Heart right ventricle (tissue), 16 donors: Measurements from ENCODE around the gene C2CD5. TPM values are rescaled to one million over a fixed set of nuclear protein-coding genes. Genes with fewer than 3 reads are reported as not detected.
A peak's percentile ranks its signal among the peaks of the same experiment; 100 is the strongest.

Source experiments
- ATAC-seq, 8 donors: fragments of 200-7000 bp; cut with Tn5 transposase; one replicate each; pipeline ENCODE4 v1.9.1; 2020; ENCODE audit warnings: mild to moderate bottlenecking in 8 of 8, moderate library complexity in 8 of 8, moderate number of reproducible peaks in 1 of 8
- DNase-seq, 2 donors: peaks; one replicate each; pipeline ENCODE4 v3.0.0-alpha.2; 2020
- H3K27ac ChIP-seq, 10 donors: fragments of 200-600 bp; sonication (generic) in 2 of 10; one replicate each; pipeline versions ENCODE4 v1.5.0 to v1.8.0; 2020 to 2022; ENCODE audit warnings: mild to moderate bottlenecking in 3 of 10
- H3K27me3 ChIP-seq, 7 donors: fragments of 200-600 bp; one replicate each; pipeline ENCODE4 v1.8.0; 2021 to 2022; ENCODE audit warnings: mild to moderate bottlenecking in 2 of 7
- H3K36me3 ChIP-seq, 9 donors: fragments of 200-600 bp; sonication (generic) in 1 of 9; one replicate each; pipeline versions ENCODE4 v1.5.0 to v1.8.0; 2020 to 2022; ENCODE audit warnings: mild to moderate bottlenecking in 2 of 9
- H3K4me1 ChIP-seq, 9 donors: fragments of 200-600 bp; sonication (generic) in 1 of 9; one replicate each; pipeline versions ENCODE4 v1.5.0 to v1.8.0; 2020 to 2022; ENCODE audit warnings: mild to moderate bottlenecking in 4 of 9
- H3K4me3 ChIP-seq, 10 donors: fragments of 200-600 bp; sonication (generic) in 2 of 10; one replicate each; pipeline versions ENCODE4 v1.5.0 to v1.8.0; 2020 to 2022; ENCODE audit warnings: mild to moderate bottlenecking in 7 of 10, moderate library complexity in 2 of 10
- H3K9me3 ChIP-seq, 11 donors: fragments of 200-600 bp in 10 of 11; sonication (generic) in 2 of 11; one replicate each; pipeline versions ENCODE4 v1.5.0 to v1.8.0; 2013 to 2022; ENCODE audit warnings: mild to moderate bottlenecking in 2 of 11, control low read depth in 1 of 11, moderate library complexity in 1 of 11
- WGBS, 2 donors: extraction: QIAGEN DNeasy Blood & Tissue Kit; methylation state at CpG; one replicate each; pipeline ENCODE4 v1.1.7; 2013; ENCODE audit warnings: inconsistent platforms in 1 of 2; 5-methylcytosine and 5-hydroxymethylcytosine counted together
- intact Hi-C, 10 donors: fragments of 100-400 bp; cut with DNase I; formaldehyde crosslinking; loops; one replicate each; pipeline versions ENCODE4 v1.11.1 to v1.14.2; 2022
- polyA plus RNA-seq, 2 donors: library from polyadenylated mRNA; stranded (reverse); fragments of 200-250 nt; gene quantifications; one replicate each; pipeline ENCODE4 v1.2.3, GENCODE V29; 2013
- total RNA-seq, 10 donors: library from RNA; stranded (reverse); fragmentation: NEBNext Ultra II Directional in 3 of 10; extraction: Animal tissue kit (Norgen Biotek cat#: 25700) in 3 of 10; gene quantifications; one replicate each; pipeline versions ENCODE4 v1.2.1 to v1.2.4, GENCODE V29; 2021 to 2023
- TF ChIP-seq, protein P1 (sequence below), 9 donors: fragments of 200-600 bp; sonication (generic) in 2 of 9; IDR thresholded peaks; one replicate each; pipeline versions ENCODE4 v1.5.0 to v1.8.0; 2021 to 2022; ENCODE audit warnings: antibody characterized with exemption in 9 of 9, mild to moderate bottlenecking in 5 of 9, moderate library complexity in 1 of 9
- donor health status: Arrhythmogenic right ventricular cardiomyopathy.
- donor health status: ischemic (EF 13 %, LVEDD 7.1; RV severe dilation, severe dysfunction).
- donor health status: healthy with polysubstance abuse.
- donor health status: DM: no; HTN: yes; CAD: no.
- donor health status: DM: no; HTN: no; CAD: no.
- donor health status: ischemic (EF 25% LVEDD 6.9; RV normal size, moderate dysfunction).
- donor health status: ischemic (EF 25% LVEDD 5.7; RV mildly dilated, moderate dysfunction).
- donor health status: healthy.
- donor health status: DM: yes; HTN: yes; CAD: no.
- donor health status: Ischemic cardiomyopathy.
- donor health status: ischemic (EF 35%, LVEDD 5.7; RV mildly dilated, moderate dysfunction).
- donor health status: nonischemic (EF 11% LVEDD 7.7; RV severe dilation, severe dysfunction).
- donor health status: DM: yes; HTN: yes; CAD: no.
- donor health status: PGD.
- donor health status: ischemic (EF 29% LVEDD 5.4; RV normal size, mild dysfunction).
- donor health status: nonischemic (EF 23%, LVEDD 6.1; RV moderate dilation, normal function).

The C2CD5 gene
- total and polyA plus RNA-seq, 12 donors: 5.0 to 30.2 (median 20.2) TPM

DNA sequence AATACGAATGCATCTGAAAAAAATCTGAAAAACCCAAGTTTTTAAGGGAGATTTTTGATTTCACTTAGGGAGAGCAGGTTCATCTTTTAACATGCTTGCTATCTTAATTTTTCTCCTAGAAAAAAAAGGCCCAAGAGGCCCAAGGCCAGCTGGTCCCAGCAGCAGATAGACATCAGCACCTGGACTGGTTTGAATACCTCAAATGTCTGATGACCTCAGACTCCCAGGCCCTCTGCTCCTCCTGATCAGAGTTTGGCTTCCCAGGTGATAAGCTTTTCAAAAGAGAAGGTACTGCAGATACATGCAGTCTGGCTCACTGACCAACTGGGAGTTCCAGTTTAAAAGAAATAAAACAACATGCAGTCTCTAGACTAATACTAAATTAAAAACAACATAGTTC is 82.6 kb downstream of the C2CD5 start:
- intact Hi-C loops: loop anchor here in 2 of 10 donors (5.0 to 10.0 kb wide), 2 partner anchors 379 to 987 kb away; no protein-coding TSS in a partner anchor

DNA sequence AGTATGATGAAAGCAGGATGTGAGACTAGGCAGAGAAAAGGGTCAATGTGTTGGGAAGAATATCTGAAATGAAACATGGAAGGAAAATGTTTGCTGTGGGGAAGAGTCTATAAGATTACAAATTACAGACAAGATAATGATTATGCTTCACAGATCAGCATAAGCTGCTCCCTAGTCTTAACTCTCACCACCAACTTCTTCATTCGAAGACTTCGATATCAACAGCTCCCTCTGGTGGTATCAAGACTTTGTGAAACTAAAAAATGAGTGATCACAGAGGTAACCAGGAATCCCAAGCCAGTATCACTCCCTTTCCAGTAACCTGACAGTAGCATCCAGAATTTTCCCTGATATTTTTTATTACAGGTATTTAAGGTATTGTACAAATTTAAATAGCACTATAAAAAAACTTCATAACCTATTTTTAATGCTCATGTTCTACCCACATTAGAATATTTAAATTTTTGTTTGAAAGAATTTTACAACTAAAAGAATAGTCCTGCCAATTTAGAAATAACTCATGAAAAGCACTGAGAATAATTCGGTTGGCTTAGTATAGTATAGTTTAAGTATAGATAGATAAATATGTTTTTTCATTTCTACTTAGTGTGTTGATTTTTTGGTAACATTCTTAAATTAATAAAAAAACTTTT is 84.4 kb downstream of the C2CD5 start:
- DNase-seq (no peak), ATAC-seq (peak in 2 of 8 donors; percentile 24 to 37)
- Histone ChIP-seq H3K4me3 (no peak overlapping the region), H3K9me3 (no peaks in the 10 kb centered on the region), H3K27ac (no peak overlapping the region), H3K27me3 (no peaks in the 10 kb centered on the region), H3K36me3 (peaks cover 0 to 52% (median 0%) of the 10 kb centered on the region in 9 donors), H3K4me1 (no peaks in the 10 kb centered on the region)
- 24 to 27% methylated on average over 3 of the region's 3 CpGs for WGBS, 2 donors
- TF ChIP-seq, protein P1, sequence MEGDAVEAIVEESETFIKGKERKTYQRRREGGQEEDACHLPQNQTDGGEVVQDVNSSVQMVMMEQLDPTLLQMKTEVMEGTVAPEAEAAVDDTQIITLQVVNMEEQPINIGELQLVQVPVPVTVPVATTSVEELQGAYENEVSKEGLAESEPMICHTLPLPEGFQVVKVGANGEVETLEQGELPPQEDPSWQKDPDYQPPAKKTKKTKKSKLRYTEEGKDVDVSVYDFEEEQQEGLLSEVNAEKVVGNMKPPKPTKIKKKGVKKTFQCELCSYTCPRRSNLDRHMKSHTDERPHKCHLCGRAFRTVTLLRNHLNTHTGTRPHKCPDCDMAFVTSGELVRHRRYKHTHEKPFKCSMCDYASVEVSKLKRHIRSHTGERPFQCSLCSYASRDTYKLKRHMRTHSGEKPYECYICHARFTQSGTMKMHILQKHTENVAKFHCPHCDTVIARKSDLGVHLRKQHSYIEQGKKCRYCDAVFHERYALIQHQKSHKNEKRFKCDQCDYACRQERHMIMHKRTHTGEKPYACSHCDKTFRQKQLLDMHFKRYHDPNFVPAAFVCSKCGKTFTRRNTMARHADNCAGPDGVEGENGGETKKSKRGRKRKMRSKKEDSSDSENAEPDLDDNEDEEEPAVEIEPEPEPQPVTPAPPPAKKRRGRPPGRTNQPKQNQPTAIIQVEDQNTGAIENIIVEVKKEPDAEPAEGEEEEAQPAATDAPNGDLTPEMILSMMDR (IDR thresholded peaks at IDR 0.05): peak in 8 of 9 donors; percentile 35 to 74 (median 63)
- intact Hi-C loops: loop anchor here in 4 of 10 donors (5.0 to 10.0 kb wide), 3 partner anchors 373 to 985 kb away; no protein-coding TSS in a partner anchor

More for the DNA sequence above, 82.6 kb downstream of the C2CD5 start:
- H3K27me3 ChIP-seq: no peaks in the 10 kb centered on the region
- no peaks in the 10 kb centered on the region for H3K9me3 ChIP-seq
- 98 to 100% methylated on average over 1 of the region's 1 CpG for WGBS, 2 donors
- H3K4me1 ChIP-seq: no peaks in the 10 kb centered on the region
- ATAC-seq (no peak), DNase-seq (no peak)
- TF ChIP-seq, protein P1 (IDR thresholded peaks at IDR 0.05): no peak
- H3K4me3 ChIP-seq: no peak overlapping the region
- no peak overlapping the region for H3K27ac ChIP-seq
- H3K36me3 ChIP-seq: peaks cover 0 to 46% (median 0%) of the 10 kb centered on the region in 9 donors

DNA sequence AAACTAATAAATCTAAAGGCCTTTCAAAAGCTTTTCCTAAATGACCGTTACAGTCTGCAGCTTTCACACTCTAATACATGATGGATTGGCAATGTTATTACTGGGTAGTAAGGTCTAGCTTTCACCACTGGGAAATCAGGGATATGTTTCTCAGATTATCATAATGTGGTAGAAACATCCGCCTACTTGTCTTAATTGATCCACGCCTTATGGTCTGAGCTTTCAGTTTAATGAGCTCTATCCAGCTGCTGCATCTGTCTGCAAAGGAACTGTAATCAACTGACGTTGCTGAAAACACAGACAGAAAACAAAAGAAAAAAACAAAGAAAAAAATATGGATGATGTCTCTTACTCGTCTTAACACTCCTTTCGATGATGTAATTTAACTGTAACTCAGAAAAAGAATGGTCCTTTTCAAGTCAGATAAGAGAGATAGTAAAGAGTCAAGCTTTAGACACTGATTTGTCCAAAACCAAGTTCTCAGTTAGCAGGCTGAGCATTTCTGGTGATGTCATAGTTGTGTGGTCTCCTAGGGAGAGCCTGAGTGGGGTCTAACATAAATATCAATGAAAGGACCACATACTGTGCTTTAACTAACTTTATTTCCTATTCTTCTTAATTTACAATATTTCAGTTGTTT is 85.9 kb downstream of the C2CD5 start:
- peak overlapping the region in 2 of 10 donors; percentile 1 to 38 for H3K27ac ChIP-seq

DNA sequence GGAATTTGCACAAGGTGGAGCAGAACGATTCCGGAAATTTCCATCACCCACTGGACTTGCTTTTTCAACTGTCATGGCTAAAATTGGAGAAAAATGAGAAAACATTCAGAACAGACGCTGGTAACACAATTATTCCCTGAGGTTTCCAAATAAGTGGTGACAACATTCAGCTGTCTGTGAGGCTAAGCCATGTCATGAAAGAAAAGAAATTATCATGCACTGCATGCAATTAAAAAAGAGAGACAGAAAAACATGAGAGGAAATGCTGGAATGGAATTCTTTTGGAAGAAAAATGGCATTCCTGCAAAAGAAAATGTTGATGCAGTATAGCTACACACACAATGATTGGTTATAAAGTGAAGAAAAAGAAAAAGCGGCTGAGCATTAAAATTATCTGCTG is 87.3 kb downstream of the C2CD5 start:
- ATAC-seq (peak in 3 of 8 donors; percentile 35 to 50 (median 39)), DNase-seq (no peak)
- Histone ChIP-seq H3K27me3 (no peaks in the 10 kb centered on the region), H3K9me3 (no peaks in the 10 kb centered on the region), H3K36me3 (peaks cover 0 to 75% (median 5%) of the 10 kb centered on the region in 9 donors), H3K27ac (peak overlapping the region in 1 of 10 donors; percentile 38), H3K4me1 (no peaks in the 10 kb centered on the region), H3K4me3 (no peak overlapping the region)
- intact Hi-C loops: loop anchor here in 3 of 10 donors (5.0 kb wide), 2 partner anchors 370 to 375 kb away; no protein-coding TSS in a partner anchor
- WGBS, 2 donors: 76 to 79% methylated on average over 4 of the region's 4 CpGs
- TF ChIP-seq, protein P1 (IDR thresholded peaks at IDR 0.05): no peak

More for the DNA sequence above, 85.9 kb downstream of the C2CD5 start:
- WGBS, 2 donors: 79 to 84% methylated on average over 6 of the region's 6 CpGs
- intact Hi-C loops: loop anchor here in 3 of 10 donors (5.0 kb wide), 2 partner anchors 371 to 376 kb away; no protein-coding TSS in a partner anchor
- TF ChIP-seq, protein P1 (IDR thresholded peaks at IDR 0.05): no peak
- H3K36me3 ChIP-seq: peaks cover 0 to 62% (median 4%) of the 10 kb centered on the region in 9 donors
- H3K4me1 ChIP-seq: no peaks in the 10 kb centered on the region
- peak in 2 of 8 donors; percentile 31 to 35 for ATAC-seq
- H3K9me3 ChIP-seq: no peaks in the 10 kb centered on the region
- no peak overlapping the region for H3K4me3 ChIP-seq
- no peaks in the 10 kb centered on the region for H3K27me3 ChIP-seq
- DNase-seq: no peak
